ENCODE measurements around the gene PAK3.
A peak's percentile ranks its signal among the peaks of the same experiment; 100 is the strongest.

PAK3 gene

GRCh38 chrX:111164728-111165127, 68.7 kb downstream of the PAK3 start:
- Histone ChIP-seq H3K27me3 (replicated peaks; ENCODE audit: insufficient read depth, low read length) (no peaks in the 10 kb centered on the region), H3K36me3 (replicated peaks; ENCODE audit: insufficient read depth, low read length) (no peaks in the 10 kb centered on the region)

GRCh38 chrX:111165902-111166301, 69.9 kb downstream of the PAK3 start:
- TF ChIP-seq CTCF (IDR thresholded peaks at IDR 0.05; ENCODE audit: low read length) (no peak), EZH2phosphoT487 (IDR thresholded peaks at IDR 0.05; ENCODE audit: low read length) (no peak), EZH2 (optimal IDR thresholded peaks at IDR 0.05; ENCODE audit: low read depth, low read length) (no peak)
- no peaks in the 10 kb centered on the region for H4K20me1 ChIP-seq (ENCODE audit: insufficient read depth, low read length)
- H3K9ac ChIP-seq (ENCODE audit: low read length) = no peak overlapping the region
- no peak overlapping the region for H2AFZ ChIP-seq (ENCODE audit: low read length)
- H3K27me3 ChIP-seq (replicated peaks; ENCODE audit: insufficient read depth, low read length) = no peaks in the 10 kb centered on the region
- H3K27ac ChIP-seq (ENCODE audit: low read length) = no peak overlapping the region
- no peaks in the 10 kb centered on the region for H3K9me3 ChIP-seq (replicated peaks; ENCODE audit: insufficient read depth, low read length)
- no peak for DNase-seq
- H3K4me1 ChIP-seq (ENCODE audit: low read length) = no peaks in the 10 kb centered on the region
- H3F3A ChIP-seq (ENCODE audit: insufficient read depth, low read length) = no peaks in the 10 kb centered on the region
- H3K79me2 ChIP-seq (ENCODE audit: low read length) = no peaks in the 10 kb centered on the region
- H3K36me3 ChIP-seq (replicated peaks; ENCODE audit: insufficient read depth, low read length) = no peaks in the 10 kb centered on the region
- no peak overlapping the region for H3K4me3 ChIP-seq (ENCODE audit: low read length)
- no peak overlapping the region for H3K4me2 ChIP-seq (ENCODE audit: low read depth, low read length)
- no peaks in the 10 kb centered on the region for H3K9me2 ChIP-seq (replicated peaks; ENCODE audit: insufficient read depth, low read length)

More at GRCh38 chrX:111164728-111165127, 68.7 kb downstream of the PAK3 start:
- no peak overlapping the region for H3K9ac ChIP-seq (ENCODE audit: low read length)
- no peak overlapping the region for H3K4me3 ChIP-seq (ENCODE audit: low read length)
- TF ChIP-seq EZH2 (optimal IDR thresholded peaks at IDR 0.05; ENCODE audit: low read depth, low read length) (no peak), CTCF (IDR thresholded peaks at IDR 0.05; ENCODE audit: low read length) (peak; percentile 42), EZH2phosphoT487 (IDR thresholded peaks at IDR 0.05; ENCODE audit: low read length) (no peak)
- H3K9me2 ChIP-seq (replicated peaks; ENCODE audit: insufficient read depth, low read length) = no peaks in the 10 kb centered on the region
- H3F3A ChIP-seq (ENCODE audit: insufficient read depth, low read length) = no peaks in the 10 kb centered on the region
- no peaks in the 10 kb centered on the region for H3K4me1 ChIP-seq (ENCODE audit: low read length)
- DNase-seq = peak; percentile 20
- no peak overlapping the region for H3K4me2 ChIP-seq (ENCODE audit: low read depth, low read length)
- no peak overlapping the region for H3K27ac ChIP-seq (ENCODE audit: low read length)
- H2AFZ ChIP-seq (ENCODE audit: low read length) = no peak overlapping the region
- no peaks in the 10 kb centered on the region for H3K79me2 ChIP-seq (ENCODE audit: low read length)
- no peaks in the 10 kb centered on the region for H3K9me3 ChIP-seq (replicated peaks; ENCODE audit: insufficient read depth, low read length)
- H4K20me1 ChIP-seq (ENCODE audit: insufficient read depth, low read length) = no peaks in the 10 kb centered on the region

GRCh38 chrX:111167334-111167733, 71.3 kb downstream of the PAK3 start:
- no peaks in the 10 kb centered on the region for H3K36me3 ChIP-seq (replicated peaks; ENCODE audit: insufficient read depth, low read length)
- no peak overlapping the region for H3K27ac ChIP-seq (ENCODE audit: low read length)
- no peak overlapping the region for H3K9ac ChIP-seq (ENCODE audit: low read length)
- no peaks in the 10 kb centered on the region for H3F3A ChIP-seq (ENCODE audit: insufficient read depth, low read length)
- H3K9me3 ChIP-seq (replicated peaks; ENCODE audit: insufficient read depth, low read length) = no peaks in the 10 kb centered on the region
- no peaks in the 10 kb centered on the region for H3K27me3 ChIP-seq (replicated peaks; ENCODE audit: insufficient read depth, low read length)
- H2AFZ ChIP-seq (ENCODE audit: low read length) = no peak overlapping the region
- H3K4me3 ChIP-seq (ENCODE audit: low read length) = no peak overlapping the region
- no peak for DNase-seq
- no peak overlapping the region for H3K4me2 ChIP-seq (ENCODE audit: low read depth, low read length)
- no peaks in the 10 kb centered on the region for H3K4me1 ChIP-seq (ENCODE audit: low read length)
- H4K20me1 ChIP-seq (ENCODE audit: insufficient read depth, low read length) = no peaks in the 10 kb centered on the region
- H3K79me2 ChIP-seq (ENCODE audit: low read length) = no peaks in the 10 kb centered on the region
- no peak for TF ChIP-seq CTCF (IDR thresholded peaks at IDR 0.05; ENCODE audit: low read length)
- TF ChIP-seq EZH2 (optimal IDR thresholded peaks at IDR 0.05; ENCODE audit: low read depth, low read length) = no peak
- TF ChIP-seq EZH2phosphoT487 (IDR thresholded peaks at IDR 0.05; ENCODE audit: low read length) = no peak
- no peaks in the 10 kb centered on the region for H3K9me2 ChIP-seq (replicated peaks; ENCODE audit: insufficient read depth, low read length)
